Lung (tissue), 12 donors: Measurements from ENCODE around the gene TRAF2. TPM values are rescaled to one million over a fixed set of nuclear protein-coding genes. Genes with fewer than 3 reads are reported as not detected.

Experiments used
- ATAC-seq: fragments of 200-7000 bp; cut with Tn5 transposase; one replicate; pipeline ENCODE4 v1.9.1; 2020; ENCODE audit warnings: moderate number of reproducible peaks; ENCODE audit not compliant: insufficient read depth, low FRiP score
- DNase-seq, 3 donors: peaks; one replicate each; pipeline ENCODE4 v3.0.0-alpha.2; 2013 to 2017
- H3K27ac ChIP-seq, 2 donors: one replicate each; pipeline ENCODE4 v1.5.1; 2013; ENCODE audit warnings: mild to moderate bottlenecking in 2 of 2, moderate library complexity in 2 of 2, control low read depth in 1 of 2, inconsistent platforms in 1 of 2, low read depth in 1 of 2, low read length in 1 of 2
- H3K27me3 ChIP-seq, 3 donors: one replicate each; pipeline ENCODE4 v1.5.1; 2013; ENCODE audit warnings: low read length in 2 of 3; ENCODE audit not compliant: control insufficient read depth in 3 of 3, insufficient read depth in 3 of 3
- H3K36me3 ChIP-seq, 4 donors: one replicate each; pipeline ENCODE4 v1.5.1; 2013; ENCODE audit warnings: low read length in 4 of 4, mild to moderate bottlenecking in 1 of 4, moderate library complexity in 1 of 4; ENCODE audit not compliant: control insufficient read depth in 4 of 4, insufficient read depth in 4 of 4
- H3K4me1 ChIP-seq, 5 donors: one replicate each; pipeline ENCODE4 v1.5.1; 2013; ENCODE audit warnings: low read length in 5 of 5, mild to moderate bottlenecking in 2 of 5, moderate library complexity in 1 of 5; ENCODE audit not compliant: control insufficient read depth in 5 of 5, insufficient read depth in 5 of 5
- H3K4me3 ChIP-seq: one replicate; pipeline ENCODE4 v1.5.1; 2013; ENCODE audit warnings: mild to moderate bottlenecking, control low read depth, moderate library complexity
- H3K9ac ChIP-seq, 2 donors: one replicate each; pipeline ENCODE4 v1.5.1; 2013; ENCODE audit warnings: low read length in 2 of 2, control low read depth in 1 of 2; ENCODE audit not compliant: insufficient read depth in 1 of 2
- H3K9me3 ChIP-seq, 4 donors: one replicate each; pipeline ENCODE4 v1.5.1; 2013; ENCODE audit warnings: low read length in 3 of 4, mild to moderate bottlenecking in 1 of 4, moderate library complexity in 1 of 4; ENCODE audit not compliant: control insufficient read depth in 4 of 4, insufficient read depth in 3 of 4
- WGBS, 2 donors: extraction: QIAGEN DNeasy Blood & Tissue Kit; methylation state at CpG; one replicate each; pipeline ENCODE4 v1.1.7; 2013; 5-methylcytosine and 5-hydroxymethylcytosine counted together
- polyA plus RNA-seq, 2 donors: library from polyadenylated mRNA; stranded (reverse); fragments of 200-250 nt; gene quantifications; one replicate each; pipeline ENCODE4 v1.2.1, GENCODE V29; 2013
- total RNA-seq, 2 donors: library from RNA; depleted of rRNA in 1 of 2; stranded (reverse); fragments of >200 nt in 1 of 2; gene quantifications; one replicate each; pipeline ENCODE4 v1.2.1, GENCODE V29; 2014 to 2021
- TF ChIP-seq, protein P1 (sequence below): IDR thresholded peaks from 2 replicates; pipeline ENCODE4 v1.5.1; 2012; ENCODE audit warnings: mild to moderate bottlenecking; ENCODE audit errors: control extremely low read depth, extremely low read depth
- donor health status: control.
- donor health status: control.
- donor health status: Bipolar disorder and iron deficiency.
- donor health status: healthy.
- donor health status: DM: yes; HTN: yes; CAD: no.

TRAF2 gene
- total and polyA plus RNA-seq, 4 donors: 11.3 to 19.1 (median 15.2) TPM

GRCh38 chr9:136906266-136906665, 19.9 kb downstream of the TRAF2 start:
- Histone ChIP-seq H3K9ac (no peak overlapping the region), H3K36me3 (peaks cover 0 to 35% (median 8%) of the 10 kb centered on the region in 4 donors), H3K4me1 (peaks cover 0 to 14% (median 3%) of the 10 kb centered on the region in 5 donors), H3K4me3 (no peak overlapping the region), H3K9me3 (no peaks in the 10 kb centered on the region), H3K27me3 (no peaks in the 10 kb centered on the region), H3K27ac (no peak overlapping the region)
- TF ChIP-seq, protein P1, sequence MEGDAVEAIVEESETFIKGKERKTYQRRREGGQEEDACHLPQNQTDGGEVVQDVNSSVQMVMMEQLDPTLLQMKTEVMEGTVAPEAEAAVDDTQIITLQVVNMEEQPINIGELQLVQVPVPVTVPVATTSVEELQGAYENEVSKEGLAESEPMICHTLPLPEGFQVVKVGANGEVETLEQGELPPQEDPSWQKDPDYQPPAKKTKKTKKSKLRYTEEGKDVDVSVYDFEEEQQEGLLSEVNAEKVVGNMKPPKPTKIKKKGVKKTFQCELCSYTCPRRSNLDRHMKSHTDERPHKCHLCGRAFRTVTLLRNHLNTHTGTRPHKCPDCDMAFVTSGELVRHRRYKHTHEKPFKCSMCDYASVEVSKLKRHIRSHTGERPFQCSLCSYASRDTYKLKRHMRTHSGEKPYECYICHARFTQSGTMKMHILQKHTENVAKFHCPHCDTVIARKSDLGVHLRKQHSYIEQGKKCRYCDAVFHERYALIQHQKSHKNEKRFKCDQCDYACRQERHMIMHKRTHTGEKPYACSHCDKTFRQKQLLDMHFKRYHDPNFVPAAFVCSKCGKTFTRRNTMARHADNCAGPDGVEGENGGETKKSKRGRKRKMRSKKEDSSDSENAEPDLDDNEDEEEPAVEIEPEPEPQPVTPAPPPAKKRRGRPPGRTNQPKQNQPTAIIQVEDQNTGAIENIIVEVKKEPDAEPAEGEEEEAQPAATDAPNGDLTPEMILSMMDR: no peak
- DNase-seq (no peak), ATAC-seq (no peak)
- WGBS, 2 donors: 77 to 91% methylated on average over 4 of the region's 4 CpGs

- H3K4me3 ChIP-seq: no peak overlapping the region
- no peaks in the 10 kb centered on the region for H3K27me3 ChIP-seq
- WGBS, 2 donors: 96 to 97% methylated on average over 29 of the region's 29 CpGs
- DNase-seq: no peak
- no peak for ATAC-seq
- peaks cover 0 to 36% (median 7%) of the 10 kb centered on the region in 4 donors for H3K36me3 ChIP-seq
- H3K4me1 ChIP-seq: peaks cover 0 to 4% (median 0%) of the 10 kb centered on the region in 5 donors
- H3K27ac ChIP-seq: no peak overlapping the region
- no peaks in the 10 kb centered on the region for H3K9me3 ChIP-seq
- no peak overlapping the region for H3K9ac ChIP-seq
- TF ChIP-seq, protein P1: no peak
Measured at GRCh38 chr9:136907011-136907914, 20.9 kb downstream of the TRAF2 start.

DNA sequence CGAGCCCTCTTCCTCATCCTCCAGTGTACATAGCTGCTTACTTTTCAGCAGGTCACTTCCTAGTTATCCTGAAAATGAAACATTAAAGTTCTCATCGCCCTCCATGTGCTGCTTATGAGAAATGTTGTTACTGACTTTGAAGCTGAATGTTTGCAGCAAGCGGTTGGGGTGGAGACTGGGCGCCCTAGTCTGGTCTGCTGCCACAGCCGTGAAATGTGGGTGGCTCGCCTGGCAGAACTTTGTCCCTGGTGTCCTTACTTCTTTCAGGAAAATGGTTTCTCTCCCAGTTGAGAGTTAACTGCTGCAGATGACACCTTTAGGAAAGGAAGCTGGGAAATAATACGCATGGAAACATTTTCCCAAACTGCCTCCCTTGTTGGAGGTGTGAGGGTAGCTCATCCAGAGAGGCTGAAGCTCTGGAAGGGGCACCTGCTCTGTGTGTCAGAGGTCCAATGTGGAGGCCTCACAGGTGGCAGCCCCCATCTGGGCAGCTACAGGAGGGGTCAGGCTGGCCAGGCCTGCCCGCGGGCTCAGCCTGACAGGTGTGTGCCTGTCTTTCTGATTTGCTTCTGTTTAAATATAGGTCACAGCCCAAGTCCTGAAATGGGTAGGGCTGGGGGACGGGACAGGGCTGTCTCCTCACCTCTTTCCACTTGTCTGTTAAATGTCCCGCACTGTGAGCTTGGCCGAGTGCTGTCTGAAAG, 24.0 kb downstream of the TRAF2 start:
- ATAC-seq (no peak), DNase-seq (no peak)
- peaks cover 4 to 45% (median 8%) of the 10 kb centered on the region in 4 donors for H3K36me3 ChIP-seq
- WGBS, 2 donors: 97 to 98% methylated on average over 12 of the region's 12 CpGs
- H3K9ac ChIP-seq: no peak overlapping the region
- no peaks in the 10 kb centered on the region for H3K4me1 ChIP-seq
- TF ChIP-seq, protein P1: no peak
- no peak overlapping the region for H3K27ac ChIP-seq
- no peaks in the 10 kb centered on the region for H3K9me3 ChIP-seq
- H3K27me3 ChIP-seq: no peaks in the 10 kb centered on the region
- no peak overlapping the region for H3K4me3 ChIP-seq
